Natural killer cell (primary cell): Measurements from ENCODE around the gene ROR1. TPM values are rescaled to one million over a fixed set of nuclear protein-coding genes. Genes with fewer than 3 reads are reported as not detected.

ENCODE experiments used
- ATAC-seq, 3 donors: fragments of 150-1000 bp in 2 of 3; fragments of 200-7000 bp in 1 of 3; cut with Tn5 transposase; 1 replicate in 1 of 3; 2 replicates in 2 of 3; pipeline ENCODE4 v1.10.0; 2021; ENCODE audit warnings: mild to moderate bottlenecking in 2 of 3, moderate library complexity in 2 of 3
- DNase-seq, 2 donors: peaks; one replicate each; pipeline versions ENCODE4 v3.0.0 to v3.0.0-alpha.2; 2013 to 2021; ENCODE audit warnings: mixed read lengths in 1 of 2
- H3K27ac ChIP-seq: one replicate; pipeline ENCODE4 v1.5.1; 2013; ENCODE audit warnings: mild to moderate bottlenecking, low read length
- H3K27me3 ChIP-seq: one replicate; pipeline ENCODE4 v1.6.1; 2013; ENCODE audit warnings: low read length; ENCODE audit not compliant: control insufficient read depth, insufficient read depth
- H3K36me3 ChIP-seq: one replicate; pipeline ENCODE4 v1.6.1; 2013; ENCODE audit warnings: low read length; ENCODE audit not compliant: control insufficient read depth, insufficient read depth
- H3K4me1 ChIP-seq: one replicate; pipeline ENCODE4 v1.6.1; 2013; ENCODE audit warnings: low read length; ENCODE audit not compliant: control insufficient read depth, insufficient read depth
- H3K4me3 ChIP-seq: one replicate; pipeline ENCODE4 v1.5.1; 2013; ENCODE audit warnings: low read length
- H3K9me3 ChIP-seq: one replicate; pipeline ENCODE4 v1.6.1; 2013; ENCODE audit warnings: low read length; ENCODE audit not compliant: control insufficient read depth, insufficient read depth
- H3K27ac Mint-ChIP-seq, 2 donors: one replicate each; pipeline ENCODE4 v1.8.0; 2022; ENCODE audit warnings: mild to moderate bottlenecking in 2 of 2, mixed read lengths in 2 of 2, moderate library complexity in 1 of 2
- H3K27me3 Mint-ChIP-seq, 2 donors: one replicate each; pipeline ENCODE4 v1.8.0; 2022; ENCODE audit warnings: low read depth in 2 of 2, mixed read lengths in 2 of 2
- H3K36me3 Mint-ChIP-seq: one replicate; pipeline ENCODE4 v1.8.0; 2022; ENCODE audit warnings: mixed read lengths
- H3K4me1 Mint-ChIP-seq, 2 donors: one replicate each; pipeline ENCODE4 v1.8.0; 2022; ENCODE audit warnings: mixed read lengths in 2 of 2
- H3K4me3 Mint-ChIP-seq: one replicate; pipeline ENCODE4 v1.8.0; 2022; ENCODE audit warnings: mild to moderate bottlenecking, moderate library complexity, mixed read lengths
- H3K9me3 Mint-ChIP-seq, 2 donors: one replicate each; pipeline ENCODE4 v1.8.0; 2022; ENCODE audit warnings: mixed read lengths in 2 of 2
- WGBS: methylation state at CpG from one replicate; pipeline ENCODE4 v1.1.7; 2013; ENCODE audit warnings: missing lambda C conversion rate; ENCODE audit not compliant: insufficient coverage; 5-methylcytosine and 5-hydroxymethylcytosine counted together
- intact Hi-C: fragments of 100-400 bp; cut with micrococcal nuclease; formaldehyde crosslinking; loops from one replicate; pipeline ENCODE4 v1.14.2; 2022
- total RNA-seq, 4 donors: library from RNA; stranded (reverse); fragments of 120-200 nt in 1 of 4; gene quantifications; one replicate each; pipeline versions ENCODE4 v1.2.3 to v1.2.4, GENCODE V29; 2013 to 2022
- TF ChIP-seq, protein P1 (sequence below): fragments of 200-600 bp; IDR thresholded peaks from one replicate; pipeline ENCODE4 v1.8.0; 2022; ENCODE audit warnings: antibody characterized with exemption

ROR1 gene
- total RNA-seq, 3 donors from 2014 or later (not counting 1 experiment from before 2014, with no cell fraction given): 0.05 to 0.35 (median 0.27) TPM

- H3K36me3 Mint-ChIP-seq: no peaks in the 10 kb centered on the region
- intact Hi-C loops: no loop called here
- WGBS: 84% methylated on average over 4 of the region's 4 CpGs
- no peak overlapping the region for H3K27ac ChIP-seq
- H3K27me3 Mint-ChIP-seq: peaks cover 3 to 7% of the 10 kb centered on the region in 2 donors
- H3K4me1 ChIP-seq: peaks cover 8% of the 10 kb centered on the region
- TF ChIP-seq, protein P1, sequence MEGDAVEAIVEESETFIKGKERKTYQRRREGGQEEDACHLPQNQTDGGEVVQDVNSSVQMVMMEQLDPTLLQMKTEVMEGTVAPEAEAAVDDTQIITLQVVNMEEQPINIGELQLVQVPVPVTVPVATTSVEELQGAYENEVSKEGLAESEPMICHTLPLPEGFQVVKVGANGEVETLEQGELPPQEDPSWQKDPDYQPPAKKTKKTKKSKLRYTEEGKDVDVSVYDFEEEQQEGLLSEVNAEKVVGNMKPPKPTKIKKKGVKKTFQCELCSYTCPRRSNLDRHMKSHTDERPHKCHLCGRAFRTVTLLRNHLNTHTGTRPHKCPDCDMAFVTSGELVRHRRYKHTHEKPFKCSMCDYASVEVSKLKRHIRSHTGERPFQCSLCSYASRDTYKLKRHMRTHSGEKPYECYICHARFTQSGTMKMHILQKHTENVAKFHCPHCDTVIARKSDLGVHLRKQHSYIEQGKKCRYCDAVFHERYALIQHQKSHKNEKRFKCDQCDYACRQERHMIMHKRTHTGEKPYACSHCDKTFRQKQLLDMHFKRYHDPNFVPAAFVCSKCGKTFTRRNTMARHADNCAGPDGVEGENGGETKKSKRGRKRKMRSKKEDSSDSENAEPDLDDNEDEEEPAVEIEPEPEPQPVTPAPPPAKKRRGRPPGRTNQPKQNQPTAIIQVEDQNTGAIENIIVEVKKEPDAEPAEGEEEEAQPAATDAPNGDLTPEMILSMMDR: no peak
- no peaks in the 10 kb centered on the region for H3K27me3 ChIP-seq
- H3K36me3 ChIP-seq: no peaks in the 10 kb centered on the region
- ATAC-seq (no peak), DNase-seq (no peak)
- no peak overlapping the region for H3K4me3 Mint-ChIP-seq
- H3K9me3 ChIP-seq: peaks cover 5% of the 10 kb centered on the region
- H3K4me1 Mint-ChIP-seq: peaks cover 19 to 25% of the 10 kb centered on the region in 2 donors
- H3K9me3 Mint-ChIP-seq: no peaks in the 10 kb centered on the region
- H3K27ac Mint-ChIP-seq: no peak overlapping the region
- H3K4me3 ChIP-seq: no peak overlapping the region
These were observed 25.7 kb upstream of the ROR1 start for GRCh38 chr1:63748046-63748580.

- H3K27me3 ChIP-seq: no peaks in the 10 kb centered on the region
- H3K27ac Mint-ChIP-seq: no peak overlapping the region
- no peak overlapping the region for H3K4me3 Mint-ChIP-seq
- peaks cover 17 to 22% of the 10 kb centered on the region in 2 donors for H3K4me1 Mint-ChIP-seq
- no peak overlapping the region for H3K27ac ChIP-seq
- ATAC-seq (no peak), DNase-seq (no peak)
- no peak overlapping the region for H3K4me3 ChIP-seq
- no peaks in the 10 kb centered on the region for H3K36me3 ChIP-seq
- peaks cover 3 to 7% of the 10 kb centered on the region in 2 donors for H3K27me3 Mint-ChIP-seq
- TF ChIP-seq, protein P1: no peak
- H3K9me3 Mint-ChIP-seq: no peaks in the 10 kb centered on the region
- intact Hi-C loops: no loop called here
- no peaks in the 10 kb centered on the region for H3K36me3 Mint-ChIP-seq
- peaks cover 5% of the 10 kb centered on the region for H3K9me3 ChIP-seq
- WGBS: 87% methylated on average over 5 of the region's 5 CpGs
- H3K4me1 ChIP-seq: peaks cover 8% of the 10 kb centered on the region
These were observed 25.2 kb upstream of the ROR1 start for GRCh38 chr1:63748641-63749040.

DNA sequence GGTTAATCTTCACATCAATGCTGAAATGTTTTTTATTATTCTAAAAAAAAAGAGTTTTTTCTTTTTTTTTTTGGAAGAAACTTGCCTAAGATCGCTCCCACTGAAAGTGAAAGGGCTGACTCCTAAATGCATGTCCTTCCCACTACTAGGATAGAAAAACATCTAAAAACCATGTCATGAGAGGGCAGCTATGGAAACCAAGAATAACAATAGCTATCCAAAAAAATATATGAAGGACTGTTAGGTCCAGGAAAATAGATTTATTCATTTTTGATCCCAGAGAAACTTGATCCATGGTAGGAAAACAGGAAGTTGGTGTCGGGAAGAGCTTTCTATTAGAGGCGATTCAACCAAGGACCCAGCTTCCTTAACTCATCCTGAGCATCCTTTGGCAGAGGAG lies 23.1 kb upstream of the ROR1 start:
- Mint-ChIP-seq H3K4me1 (peaks cover 7 to 10% of the 10 kb centered on the region in 2 donors), H3K4me3 (no peak overlapping the region), H3K27ac (no peak overlapping the region), H3K9me3 (no peaks in the 10 kb centered on the region), H3K27me3 (peaks cover 3 to 7% of the 10 kb centered on the region in 2 donors), H3K36me3 (no peaks in the 10 kb centered on the region)
- no peaks in the 10 kb centered on the region for H3K36me3 ChIP-seq
- 91% methylated on average over 2 of the region's 3 CpGs for WGBS
- no peak overlapping the region for H3K27ac ChIP-seq
- H3K9me3 ChIP-seq: no peaks in the 10 kb centered on the region
- ATAC-seq (no peak), DNase-seq (no peak)
- TF ChIP-seq, protein P1: no peak
- H3K27me3 ChIP-seq: no peaks in the 10 kb centered on the region
- no peak overlapping the region for H3K4me3 ChIP-seq
- H3K4me1 ChIP-seq: no peaks in the 10 kb centered on the region
- intact Hi-C loops: no loop called here

GRCh38 chr1:63752176-63752575 lies 21.6 kb upstream of the ROR1 start:
- Histone ChIP-seq H3K36me3 (no peaks in the 10 kb centered on the region), H3K27me3 (no peaks in the 10 kb centered on the region), H3K4me1 (no peaks in the 10 kb centered on the region), H3K9me3 (no peaks in the 10 kb centered on the region), H3K4me3 (no peak overlapping the region), H3K27ac (no peak overlapping the region)
- Mint-ChIP-seq H3K9me3 (no peaks in the 10 kb centered on the region), H3K4me3 (no peak overlapping the region), H3K27ac (no peak overlapping the region), H3K36me3 (no peaks in the 10 kb centered on the region), H3K27me3 (peaks cover 3 to 15% of the 10 kb centered on the region in 2 donors), H3K4me1 (no peaks in the 10 kb centered on the region)
- WGBS: 53% methylated on average over 1 of the region's 1 CpG
- TF ChIP-seq, protein P1: no peak
- no peak for DNase-seq
- no peak for ATAC-seq
- intact Hi-C loops: no loop called here
